HG03442 (cell line): Measurements from ENCODE around the gene AFF3.

ENCODE experiments used
- ATAC-seq: cut with Tn5 transposase; IDR thresholded peaks from one replicate; pipeline ENCODE4 v1.9.1; 2021; ENCODE audit warnings: mild to moderate bottlenecking, moderate library complexity; ENCODE audit not compliant: unreplicated experiment

The AFF3 gene

DNA sequence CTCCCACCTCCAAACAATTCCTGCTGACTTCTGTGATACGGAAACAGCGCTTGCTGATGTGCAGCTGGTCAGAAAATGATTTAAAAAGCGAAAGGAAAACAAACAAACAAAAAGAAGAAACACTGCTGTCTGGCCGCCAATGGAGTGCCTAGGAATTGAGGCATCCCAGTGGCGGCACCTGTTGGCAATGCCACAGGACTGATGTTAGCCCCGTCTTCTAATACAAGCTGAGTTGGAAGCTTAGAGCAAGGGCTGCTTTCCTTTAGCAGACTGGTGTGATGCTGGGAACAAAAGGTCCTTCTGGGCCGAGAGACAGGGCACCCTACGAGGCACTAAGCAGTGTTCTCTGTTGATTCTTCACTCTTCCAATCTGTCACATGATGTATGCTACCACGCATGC is 489.0 kb downstream of the AFF3 start:
- no peak for ATAC-seq

DNA sequence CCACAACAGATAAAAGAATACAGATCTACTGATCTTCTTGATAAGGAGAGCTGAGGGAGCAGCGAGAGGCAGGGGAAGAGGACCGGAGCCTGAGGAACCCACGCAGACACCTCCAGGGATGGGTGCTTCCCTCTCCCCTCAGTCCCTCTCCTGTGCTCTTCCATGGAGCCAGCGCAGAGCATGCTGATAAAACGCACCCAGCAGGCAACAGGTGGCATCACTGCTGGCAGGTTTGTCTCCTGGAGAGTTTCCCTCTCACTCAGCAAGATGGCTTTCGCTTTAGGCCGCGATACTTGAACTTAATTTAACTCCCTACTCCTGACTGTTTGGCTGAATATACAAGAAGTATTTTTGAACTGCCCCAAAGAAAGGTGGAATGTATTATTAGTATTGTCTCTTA is 489.5 kb downstream of the AFF3 start:
- ATAC-seq, result no peak

DNA sequence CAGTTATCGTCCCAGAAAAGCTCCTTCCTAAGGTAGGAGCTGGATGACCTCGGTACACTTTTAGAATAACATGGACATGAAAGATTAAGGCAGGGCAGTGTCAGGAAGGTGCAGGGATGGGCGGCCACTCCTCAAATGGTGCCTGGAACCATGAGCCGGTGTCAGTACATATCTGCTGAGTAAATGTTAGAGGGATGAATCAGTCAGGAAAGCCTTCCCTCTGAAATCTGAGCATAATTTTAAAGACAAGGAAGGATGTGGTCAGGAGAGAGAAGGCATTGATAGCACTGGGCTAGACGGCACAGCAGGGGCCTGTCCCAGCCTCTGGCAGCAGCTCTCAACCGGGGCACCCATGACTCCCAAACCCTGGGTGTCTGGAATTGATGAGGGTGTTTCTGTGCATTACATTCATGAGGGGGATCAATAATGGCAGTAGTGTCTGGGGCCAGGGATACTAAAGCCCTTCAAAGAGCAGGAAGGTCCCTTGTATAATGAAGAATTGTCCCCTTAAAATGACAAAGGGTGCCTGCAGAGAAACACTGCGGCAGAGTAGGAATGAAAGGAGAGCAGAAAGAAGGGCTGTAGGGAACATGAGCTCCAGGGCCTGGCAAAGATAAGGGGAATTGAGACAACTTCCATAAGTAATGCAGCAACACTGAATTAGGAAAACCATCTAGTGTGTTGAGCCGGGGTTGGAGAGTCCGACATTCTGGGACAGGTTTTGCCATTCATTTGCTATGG is 490.3 kb downstream of the AFF3 start:
- ATAC-seq, result no peak

DNA sequence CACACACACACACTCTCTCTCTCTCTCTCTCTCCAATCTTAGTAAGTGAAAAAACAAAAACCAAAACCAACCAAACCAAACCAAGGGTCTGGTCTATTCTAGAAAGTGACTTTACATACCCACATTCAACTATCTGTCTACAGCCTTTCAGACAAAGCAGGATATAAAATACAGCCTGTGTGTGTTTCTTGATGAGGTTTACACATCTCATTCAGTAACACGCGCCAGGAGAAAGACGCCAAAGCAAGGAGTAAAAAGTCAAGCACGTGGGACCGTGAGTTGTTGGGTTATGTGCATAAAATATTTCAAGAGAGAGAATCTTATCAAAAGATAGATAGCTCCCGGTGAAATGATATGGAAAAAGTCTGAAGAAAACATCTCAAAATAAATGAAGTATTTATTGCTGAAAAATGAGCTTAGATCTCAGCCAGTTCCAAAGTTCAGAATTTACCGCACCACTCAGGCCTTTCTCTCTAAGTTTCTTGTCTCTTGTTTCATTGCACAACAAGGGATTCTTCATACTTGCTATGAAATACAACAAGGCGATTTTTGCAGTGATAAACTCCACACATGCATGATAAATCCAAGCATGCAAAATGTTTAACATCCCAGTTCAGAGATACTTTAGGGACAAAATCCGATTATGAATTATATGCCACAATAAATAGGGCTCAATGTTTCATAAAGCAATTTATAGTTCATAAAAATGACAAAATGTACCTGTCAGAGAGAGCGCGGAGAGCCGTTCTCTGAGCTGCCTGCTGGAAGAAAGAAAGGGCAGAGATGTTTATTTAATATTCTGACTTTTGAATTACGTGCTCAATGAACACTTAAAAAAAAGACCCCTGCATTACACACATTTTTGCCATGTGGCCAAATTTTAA is 493.2 kb downstream of the AFF3 start:
- no peak for ATAC-seq

DNA sequence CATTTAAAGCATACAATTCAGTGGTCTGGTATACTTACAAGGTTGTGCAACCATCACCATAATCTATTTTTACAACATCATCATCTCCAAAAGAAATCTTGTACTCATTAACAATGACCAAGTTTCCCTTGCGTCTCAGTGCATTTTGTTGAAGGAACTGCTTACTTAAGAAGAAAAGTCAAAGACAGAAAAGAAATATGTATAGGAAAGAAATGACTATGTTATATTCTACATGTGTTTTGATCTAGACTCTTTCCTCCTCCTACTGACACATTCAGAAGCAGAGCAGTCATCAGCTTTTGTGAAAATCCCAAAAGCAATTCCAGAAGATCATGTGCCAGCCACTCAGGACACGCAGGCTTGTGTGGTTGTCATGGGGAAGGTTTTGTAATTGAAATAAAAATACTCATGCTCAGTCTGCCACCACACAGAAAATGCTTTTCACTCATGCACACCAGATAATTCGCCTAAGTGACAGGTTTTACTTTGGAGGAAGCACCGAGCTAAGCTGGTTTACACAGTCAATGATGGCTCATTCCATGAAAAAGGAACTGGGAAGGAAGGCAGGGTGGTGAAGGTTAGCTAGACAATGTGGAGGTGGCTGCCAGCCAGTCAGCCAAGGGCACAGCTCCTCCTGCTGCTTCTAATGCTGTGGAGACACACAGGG is 494.1 kb downstream of the AFF3 start:
- no peak for ATAC-seq

DNA sequence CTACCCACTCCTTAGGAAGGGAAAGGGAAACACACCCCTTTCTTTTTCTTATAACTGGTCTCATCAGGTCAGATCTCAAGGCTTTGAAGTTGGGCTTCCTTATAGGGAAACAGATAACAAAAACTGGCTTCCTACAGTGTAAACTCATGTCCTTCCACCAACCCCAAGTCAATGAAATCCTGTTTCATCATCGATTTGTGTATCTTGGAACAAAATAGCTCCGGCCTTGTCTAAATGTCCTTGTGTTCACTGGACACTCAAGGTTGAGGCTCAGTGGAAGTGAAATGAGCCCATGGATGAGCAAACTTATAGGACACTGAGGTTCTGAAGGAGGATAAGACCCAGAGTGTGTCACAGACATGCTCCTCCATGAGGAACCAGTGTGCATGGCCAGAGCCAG is 496.4 kb downstream of the AFF3 start:
- ATAC-seq, result no peak

DNA sequence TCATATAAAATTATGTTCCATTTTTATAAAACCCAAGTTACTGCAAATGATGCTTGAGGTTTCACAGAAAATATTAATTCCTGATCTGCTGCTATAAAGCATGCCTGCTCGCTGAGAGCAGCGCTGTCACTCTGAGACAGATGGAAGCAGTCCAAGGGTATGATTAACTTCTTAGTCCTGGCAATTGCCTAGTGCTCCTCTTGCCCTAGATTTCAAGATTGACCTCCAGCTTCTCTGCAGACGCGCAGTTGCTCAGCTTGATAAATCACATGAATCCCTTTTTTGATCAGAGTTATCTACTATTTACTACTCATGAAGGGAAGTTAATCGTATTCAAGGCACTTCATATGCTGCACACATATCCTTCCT is 498.0 kb downstream of the AFF3 start:
- ATAC-seq, result no peak

DNA sequence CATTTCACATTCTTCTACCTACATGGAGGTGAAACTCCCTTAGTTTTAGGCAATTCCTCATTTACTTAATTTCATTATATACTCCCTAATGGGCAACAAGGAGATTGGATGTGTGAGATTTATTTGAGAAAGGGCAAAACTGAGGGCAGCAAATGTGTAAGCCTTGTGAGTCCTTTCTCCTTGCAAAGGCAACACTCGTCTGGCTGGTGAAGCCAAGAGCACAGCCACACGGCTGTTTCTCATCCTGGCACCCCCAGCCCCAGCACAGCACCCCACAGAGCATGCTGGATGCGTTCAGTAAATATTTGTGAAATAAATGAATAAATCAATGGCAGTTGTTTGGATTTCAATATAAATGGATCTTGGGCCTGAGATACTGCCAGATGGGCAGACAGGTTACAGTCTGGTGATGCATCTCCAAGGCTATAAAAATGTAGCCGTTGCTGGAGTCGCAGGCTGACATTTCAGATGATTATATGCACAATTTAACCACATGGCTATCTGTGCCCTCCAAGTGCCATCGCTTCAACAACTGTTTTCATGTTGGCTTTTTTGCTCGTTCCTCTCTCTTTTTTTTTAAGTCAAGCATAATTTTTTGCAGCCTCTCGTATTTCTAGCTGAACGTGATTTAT is 498.5 kb downstream of the AFF3 start:
- ATAC-seq, result no peak

DNA sequence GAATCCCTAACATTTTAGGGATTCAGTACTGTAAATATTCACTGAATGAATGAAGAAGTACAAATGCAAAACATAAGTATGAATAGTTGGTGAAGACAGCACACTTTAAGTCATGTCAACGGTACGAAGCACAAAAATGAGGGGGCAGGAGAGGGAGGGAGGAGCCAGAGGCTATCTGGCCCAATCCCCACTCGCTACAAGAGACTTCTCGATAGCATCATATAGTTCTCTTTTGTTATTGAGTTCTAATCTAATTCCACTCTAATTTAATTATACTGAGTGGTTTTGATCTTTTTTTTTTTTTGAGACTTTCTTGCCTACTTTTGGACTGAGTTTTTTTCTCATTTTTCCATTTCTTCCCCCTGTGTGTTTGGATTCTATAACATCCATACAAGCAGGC is 500.4 kb downstream of the AFF3 start:
- ATAC-seq, result no peak

DNA sequence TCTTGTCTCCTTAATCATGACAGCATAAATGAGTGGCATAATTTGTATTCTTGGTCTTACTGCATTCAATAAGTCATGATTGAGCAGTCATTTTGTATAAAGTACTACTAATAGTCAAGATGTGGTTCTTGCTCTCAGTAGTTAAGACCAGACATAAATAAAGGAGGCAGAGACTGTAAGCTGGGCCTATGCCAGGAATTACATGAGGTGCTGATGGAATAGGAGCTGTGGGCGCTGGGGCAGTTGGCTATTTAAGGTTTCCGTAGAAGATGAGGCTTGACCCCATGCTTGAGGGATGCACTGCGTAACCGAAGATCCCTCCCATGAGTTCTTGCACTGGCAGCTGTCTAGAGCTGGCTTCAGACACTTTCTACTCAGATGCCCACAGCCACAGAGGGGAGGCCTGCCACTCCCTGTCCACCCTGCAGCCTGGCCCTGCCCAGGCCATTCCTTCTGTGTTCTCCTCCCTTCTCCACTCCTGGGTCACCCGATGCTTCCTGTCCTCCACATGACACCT is 501.7 kb downstream of the AFF3 start:
- ATAC-seq, result no peak

DNA sequence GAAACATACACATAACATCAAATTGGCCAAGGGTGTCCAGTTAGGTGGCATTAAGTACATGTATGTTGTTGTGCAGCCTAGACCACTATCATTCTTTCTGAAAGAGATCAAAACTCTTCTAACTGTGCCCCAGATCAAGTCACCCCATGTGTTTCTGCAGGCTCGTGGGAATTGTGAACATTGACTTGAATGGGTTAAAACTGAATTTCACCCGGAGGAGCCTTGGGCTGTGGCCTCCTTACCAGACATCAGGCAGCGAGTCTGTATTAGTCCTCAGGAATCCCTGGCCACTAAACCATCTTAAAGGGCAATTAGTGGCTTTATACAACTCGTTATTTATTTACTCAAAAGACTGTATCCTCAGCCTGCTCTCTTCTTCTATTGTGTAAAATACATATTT is 503.6 kb downstream of the AFF3 start:
- no peak for ATAC-seq

DNA sequence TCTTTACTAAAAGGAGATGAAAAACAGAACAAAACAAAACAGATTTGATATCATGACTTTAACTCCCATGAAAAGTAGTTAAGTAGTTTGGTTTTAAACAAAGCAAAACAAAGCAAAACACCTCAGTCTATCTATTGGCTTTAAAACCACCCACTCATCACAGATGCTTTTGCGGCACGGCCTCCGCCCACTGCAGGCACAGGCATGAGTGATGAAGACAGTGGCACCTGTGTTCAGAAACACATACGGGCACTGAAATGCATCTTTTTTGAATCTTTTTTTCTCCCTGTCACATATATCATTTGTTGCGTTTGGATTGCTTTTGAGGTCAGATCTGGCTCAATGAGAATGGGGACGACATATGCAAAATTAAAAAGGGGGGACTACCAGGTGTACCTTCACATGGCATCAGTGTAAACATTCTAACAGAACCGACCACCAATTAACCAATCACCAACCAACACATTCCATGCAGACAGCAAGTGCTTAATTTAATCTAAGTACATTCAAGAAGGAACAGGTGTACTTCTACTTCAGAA is 505.2 kb downstream of the AFF3 start:
- no peak for ATAC-seq

DNA sequence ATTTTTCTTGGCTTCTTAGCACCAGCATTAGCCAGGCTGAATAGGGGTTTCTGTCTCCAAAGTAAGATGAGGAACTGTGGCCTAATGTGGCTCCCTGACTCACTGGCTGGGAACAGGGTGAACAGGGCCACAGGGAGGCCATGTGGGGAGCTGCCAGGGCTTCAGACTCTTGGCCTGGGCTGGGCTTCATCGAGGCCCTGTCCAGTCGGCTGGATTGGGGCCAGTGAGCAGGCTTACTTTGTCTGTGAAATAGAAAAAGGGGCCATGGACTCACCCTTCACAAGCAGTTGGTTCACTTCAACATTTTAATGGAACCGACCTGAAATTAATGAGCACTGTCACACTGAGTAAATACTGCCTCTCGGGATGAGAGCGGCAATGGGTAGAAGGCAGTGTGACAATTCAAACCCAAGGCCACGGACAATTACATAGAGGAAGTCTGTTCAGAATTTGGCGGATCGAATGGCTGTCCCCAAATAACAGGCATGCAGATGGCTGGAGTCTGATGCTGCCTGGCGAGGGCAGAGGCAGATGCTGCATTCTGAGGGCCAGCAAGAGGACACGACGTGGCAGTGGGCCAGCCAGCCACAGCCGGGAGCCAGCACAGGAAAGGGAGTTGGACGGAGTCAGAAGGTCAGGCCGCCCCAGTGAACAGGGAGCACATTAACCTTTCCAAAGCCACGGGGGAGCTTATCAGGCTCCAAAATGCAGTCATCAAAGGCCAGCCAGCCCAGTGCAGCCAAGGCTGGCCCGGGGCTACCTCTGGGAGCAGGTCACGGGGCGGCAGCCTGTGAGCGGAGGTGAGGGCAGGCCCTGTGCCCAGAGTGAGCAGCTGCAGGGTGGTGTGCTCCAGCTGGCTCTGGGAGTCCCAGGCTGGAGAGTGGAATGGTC is 506.0 kb downstream of the AFF3 start:
- no peak for ATAC-seq

DNA sequence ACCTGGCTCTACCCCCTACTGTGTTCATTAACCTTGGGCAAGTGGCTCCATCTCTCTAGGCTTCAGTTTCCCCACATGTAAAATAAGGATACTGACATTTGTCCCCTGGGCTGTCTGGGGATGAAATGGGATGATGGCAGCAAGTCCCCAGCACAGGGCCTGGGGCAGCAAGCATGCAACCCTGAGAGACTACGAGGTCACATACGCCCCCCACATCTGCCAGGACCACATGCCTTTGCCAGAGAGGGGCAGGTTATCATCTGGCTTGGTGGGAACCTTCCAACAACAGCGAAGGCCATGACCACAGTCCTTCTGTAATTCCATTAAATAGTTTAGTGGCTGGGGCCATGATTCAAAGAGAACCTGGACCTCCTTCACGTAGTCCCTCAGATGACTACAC is 506.7 kb downstream of the AFF3 start:
- ATAC-seq, result no peak

DNA sequence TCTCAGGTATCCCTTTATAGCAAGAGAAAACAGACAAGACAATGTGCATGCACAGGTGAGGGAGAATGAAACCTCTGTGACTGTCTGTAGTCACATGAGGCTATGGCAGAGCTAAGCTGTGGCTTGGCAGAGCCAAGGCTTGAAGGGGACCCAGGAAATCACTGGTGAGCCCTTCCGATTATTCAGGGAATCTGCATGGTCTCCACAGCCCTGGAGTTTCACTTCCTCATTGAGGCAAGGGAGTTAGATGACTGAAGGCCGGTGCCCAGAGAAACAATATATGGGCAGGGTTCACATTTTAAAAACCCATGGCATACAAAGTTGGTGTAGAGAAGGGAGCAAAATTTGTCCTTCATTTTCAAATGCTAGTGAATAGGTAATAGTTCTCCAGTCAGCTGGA is 508.2 kb downstream of the AFF3 start:
- ATAC-seq, result no peak

DNA sequence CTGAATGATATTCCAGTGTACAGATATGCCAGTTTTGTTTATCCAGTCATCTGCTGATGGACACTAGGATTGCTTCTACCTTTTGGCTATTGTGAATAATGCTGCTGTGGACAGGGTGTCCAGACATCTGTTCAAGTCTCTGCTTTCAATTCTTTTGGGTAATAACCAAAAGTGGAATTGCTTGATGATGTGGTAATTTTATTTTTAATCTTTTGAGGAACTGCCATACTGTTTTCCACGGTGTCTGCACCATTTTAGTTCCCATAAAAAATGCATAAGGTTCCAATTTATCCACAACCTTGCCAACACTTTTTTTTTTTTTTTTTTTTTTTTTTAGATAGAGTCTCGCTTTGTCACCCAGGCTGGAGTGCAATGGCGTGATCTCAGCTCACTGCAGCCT is 510.7 kb downstream of the AFF3 start:
- ATAC-seq, result no peak

DNA sequence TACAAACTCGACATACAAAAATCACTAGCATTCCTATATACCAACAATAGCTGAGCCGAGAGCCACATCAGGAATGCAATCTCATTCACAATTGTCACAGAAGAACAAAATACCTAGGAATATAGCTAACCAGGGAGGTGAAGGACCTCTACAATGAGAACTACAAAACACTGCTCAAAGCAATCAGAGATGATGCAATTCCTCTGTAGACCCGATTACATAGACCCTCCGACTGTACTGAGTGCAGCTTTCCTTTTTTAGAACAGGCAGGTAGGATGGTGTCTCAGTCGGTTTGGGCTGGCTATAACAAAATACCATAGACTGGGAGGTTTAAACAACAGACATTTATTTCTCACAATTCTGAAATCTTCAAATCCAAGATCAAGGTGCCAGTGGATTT is 513.1 kb downstream of the AFF3 start:
- no peak for ATAC-seq

DNA sequence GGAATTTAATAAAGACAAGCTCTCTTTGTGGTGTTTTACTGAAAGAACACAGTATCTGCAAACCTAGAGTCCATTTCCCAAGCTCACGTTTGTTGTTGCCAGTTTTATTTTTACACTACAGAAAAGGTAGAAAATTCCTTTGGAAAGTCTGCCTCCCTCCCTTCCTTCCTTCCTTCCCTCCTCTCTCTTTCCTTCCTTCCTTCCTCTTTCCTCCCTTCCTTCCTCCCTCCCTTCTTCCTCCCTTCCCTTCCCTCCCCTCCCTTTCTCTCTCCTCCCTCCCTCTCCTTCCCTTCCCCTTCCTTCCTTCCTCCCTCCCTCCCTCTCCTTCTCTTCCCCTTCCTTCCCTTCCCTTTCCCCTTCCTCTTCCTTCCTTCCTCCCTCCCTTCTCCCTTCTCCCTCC is 516.2 kb downstream of the AFF3 start:
- no peak for ATAC-seq

DNA sequence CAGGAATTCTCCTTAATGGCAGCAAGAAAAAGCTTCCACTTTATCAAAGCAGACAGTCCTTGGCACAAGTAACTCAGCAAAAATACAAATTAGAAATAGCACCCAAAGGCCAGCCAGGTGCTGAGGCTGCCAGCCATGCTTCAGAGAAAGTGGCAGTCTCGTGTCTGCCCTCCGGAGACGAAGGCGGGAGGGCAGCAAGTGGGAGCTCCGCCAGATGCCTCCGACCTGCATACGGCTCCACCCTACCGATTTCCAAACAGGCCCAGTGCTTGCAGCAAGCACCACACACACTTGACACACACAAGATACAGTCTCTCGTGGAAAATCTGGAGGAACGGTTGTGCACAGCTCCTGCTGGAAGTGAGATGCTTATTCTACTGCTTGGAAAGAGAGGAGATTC is 517.7 kb downstream of the AFF3 start:
- no peak for ATAC-seq

DNA sequence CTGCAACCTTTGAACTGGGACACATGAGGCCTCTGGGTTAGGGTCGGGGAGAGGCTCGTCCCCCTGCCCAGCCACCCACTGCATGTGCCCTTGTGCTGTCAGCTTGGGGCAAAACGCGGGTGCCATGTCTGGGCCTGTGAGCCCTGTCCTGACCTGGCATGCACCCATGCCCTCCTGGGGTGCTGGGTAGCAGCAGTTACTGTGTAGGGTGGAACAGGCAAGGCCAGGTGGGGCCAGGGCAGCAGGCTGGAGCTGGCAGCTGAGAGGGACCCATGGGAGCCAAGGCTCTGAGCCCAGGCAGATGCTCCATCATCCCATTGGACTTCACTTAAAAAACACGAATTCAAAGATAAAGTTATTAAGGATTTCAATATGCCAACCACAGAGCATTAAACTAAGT is 518.8 kb downstream of the AFF3 start:
- ATAC-seq, result no peak
